ENCODE results near the gene RHOD.

The RHOD gene

GRCh38 chr11:67056267-67057204 lies at the start of gene RHOD:
TSS of gene RHOD (plus strand) at chr11:67056847. CDS start at chr11:67056903, 56 bp downstream.
- H3K27ac Mint-ChIP-seq (ENCODE audit: low read depth) = no peak within 1 kb of the TSS
- no peaks in the 10 kb centered on the region for H3K9me3 Mint-ChIP-seq
- peaks cover 8% of the 10 kb centered on the region for H3K4me1 Mint-ChIP-seq
- DNase-seq (ENCODE audit: low spot score in 2 of 2) (no peak), ATAC-seq (replicated peaks; ENCODE audit: extremely low read depth, poor library complexity, severe bottlenecking) (peak; percentile 52)
- no peaks in the 10 kb centered on the region for H3K27me3 Mint-ChIP-seq
- H3K4me3 Mint-ChIP-seq = peak within 1 kb of the TSS; percentile 25
- peaks cover 3% of the 10 kb centered on the region for H3K36me3 Mint-ChIP-seq (ENCODE audit: insufficient read depth)

GRCh38 chr11:67007126-67007525 lies 49.5 kb upstream of the RHOD start:
- H3K36me3 Mint-ChIP-seq (ENCODE audit: insufficient read depth) = no peaks in the 10 kb centered on the region
- H3K4me1 Mint-ChIP-seq = peaks cover 7% of the 10 kb centered on the region
- H3K9me3 Mint-ChIP-seq = no peaks in the 10 kb centered on the region
- H3K4me3 Mint-ChIP-seq = no peak overlapping the region
- DNase-seq (ENCODE audit: low spot score in 2 of 2) = no peak
- ATAC-seq (replicated peaks; ENCODE audit: extremely low read depth, poor library complexity, severe bottlenecking) = no peak
- no peak overlapping the region for H3K27ac Mint-ChIP-seq (ENCODE audit: low read depth)
- no peaks in the 10 kb centered on the region for H3K27me3 Mint-ChIP-seq

- no peaks in the 10 kb centered on the region for H3K36me3 Mint-ChIP-seq (ENCODE audit: insufficient read depth)
- H3K27ac Mint-ChIP-seq (ENCODE audit: low read depth) = no peak overlapping the region
- ATAC-seq (replicated peaks; ENCODE audit: extremely low read depth, poor library complexity, severe bottlenecking) = no peak
- no peak for DNase-seq (ENCODE audit: low spot score in 2 of 2)
- H3K27me3 Mint-ChIP-seq = peaks cover 14% of the 10 kb centered on the region
- H3K4me3 Mint-ChIP-seq = no peak overlapping the region
- H3K9me3 Mint-ChIP-seq = no peaks in the 10 kb centered on the region
- H3K4me1 Mint-ChIP-seq = peaks cover 7% of the 10 kb centered on the region
These were observed 46.2 kb upstream of the RHOD start for GRCh38 chr11:67010296-67010905.

GRCh38 chr11:67013511-67014045 lies 43.1 kb upstream of the RHOD start:
- Mint-ChIP-seq H3K9me3 (no peaks in the 10 kb centered on the region), H3K36me3 (ENCODE audit: insufficient read depth) (no peaks in the 10 kb centered on the region), H3K4me3 (no peak overlapping the region), H3K27ac (ENCODE audit: low read depth) (no peak overlapping the region), H3K4me1 (no peaks in the 10 kb centered on the region), H3K27me3 (peaks cover 14% of the 10 kb centered on the region)
- ATAC-seq (replicated peaks; ENCODE audit: extremely low read depth, poor library complexity, severe bottlenecking) = no peak
- no peak for DNase-seq (ENCODE audit: low spot score in 2 of 2)

GRCh38 chr11:67014343-67014742 lies 42.3 kb upstream of the RHOD start:
- ATAC-seq (replicated peaks; ENCODE audit: extremely low read depth, poor library complexity, severe bottlenecking) = no peak
- no peaks in the 10 kb centered on the region for H3K4me1 Mint-ChIP-seq
- no peak overlapping the region for H3K4me3 Mint-ChIP-seq
- no peaks in the 10 kb centered on the region for H3K9me3 Mint-ChIP-seq
- H3K27ac Mint-ChIP-seq (ENCODE audit: low read depth) = no peak overlapping the region
- no peak for DNase-seq (ENCODE audit: low spot score in 2 of 2)
- peaks cover 14% of the 10 kb centered on the region for H3K27me3 Mint-ChIP-seq
- H3K36me3 Mint-ChIP-seq (ENCODE audit: insufficient read depth) = no peaks in the 10 kb centered on the region

- Mint-ChIP-seq H3K27me3 (peaks cover 14% of the 10 kb centered on the region), H3K9me3 (no peaks in the 10 kb centered on the region), H3K36me3 (ENCODE audit: insufficient read depth) (no peaks in the 10 kb centered on the region), H3K27ac (ENCODE audit: low read depth) (no peak overlapping the region), H3K4me3 (no peak overlapping the region), H3K4me1 (no peaks in the 10 kb centered on the region)
- no peak for ATAC-seq (replicated peaks; ENCODE audit: extremely low read depth, poor library complexity, severe bottlenecking)
- DNase-seq (ENCODE audit: low spot score in 2 of 2) = no peak
These were observed 41.6 kb upstream of the RHOD start for GRCh38 chr11:67015048-67015447.

GRCh38 chr11:67016550-67016949 lies 40.1 kb upstream of the RHOD start:
- peaks cover 19% of the 10 kb centered on the region for H3K27me3 Mint-ChIP-seq
- H3K9me3 Mint-ChIP-seq = no peaks in the 10 kb centered on the region
- H3K4me3 Mint-ChIP-seq = no peak overlapping the region
- H3K27ac Mint-ChIP-seq (ENCODE audit: low read depth) = no peak overlapping the region
- ATAC-seq (replicated peaks; ENCODE audit: extremely low read depth, poor library complexity, severe bottlenecking) (no peak), DNase-seq (ENCODE audit: low spot score in 2 of 2) (no peak)
- H3K36me3 Mint-ChIP-seq (ENCODE audit: insufficient read depth) = no peaks in the 10 kb centered on the region
- H3K4me1 Mint-ChIP-seq = no peaks in the 10 kb centered on the region

- ATAC-seq (replicated peaks; ENCODE audit: extremely low read depth, poor library complexity, severe bottlenecking) = no peak
- H3K27me3 Mint-ChIP-seq = peaks cover 9% of the 10 kb centered on the region
- no peaks in the 10 kb centered on the region for H3K9me3 Mint-ChIP-seq
These were observed 35.7 kb upstream of the RHOD start for GRCh38 chr11:67020949-67021348.

GRCh38 chr11:67022341-67022933 lies 34.2 kb upstream of the RHOD start:
- DNase-seq (ENCODE audit: low spot score in 2 of 2) (no peak), ATAC-seq (replicated peaks; ENCODE audit: extremely low read depth, poor library complexity, severe bottlenecking) (no peak)
- H3K27ac Mint-ChIP-seq (ENCODE audit: low read depth) = no peak overlapping the region
- H3K4me3 Mint-ChIP-seq = peak overlapping the region; percentile 50
- H3K9me3 Mint-ChIP-seq = no peaks in the 10 kb centered on the region
- H3K36me3 Mint-ChIP-seq (ENCODE audit: insufficient read depth) = peaks cover 3% of the 10 kb centered on the region
- peaks cover 21% of the 10 kb centered on the region for H3K4me1 Mint-ChIP-seq
- H3K27me3 Mint-ChIP-seq = peaks cover 9% of the 10 kb centered on the region

More at GRCh38 chr11:67020949-67021348, 35.7 kb upstream of the RHOD start:
- no peak overlapping the region for H3K4me3 Mint-ChIP-seq
- H3K36me3 Mint-ChIP-seq (ENCODE audit: insufficient read depth) = peaks cover 3% of the 10 kb centered on the region
- no peak for DNase-seq (ENCODE audit: low spot score in 2 of 2)
- H3K27ac Mint-ChIP-seq (ENCODE audit: low read depth) = no peak overlapping the region
- peaks cover 21% of the 10 kb centered on the region for H3K4me1 Mint-ChIP-seq

GRCh38 chr11:67022961-67023956 lies 33.4 kb upstream of the RHOD start, which contains the start of gene SYT12:
TSS of gene SYT12 (plus strand) at chr11:67023134. CDS start at chr11:67030145, 7,011 bp downstream.
- Mint-ChIP-seq H3K4me3 (peak within 1 kb of the TSS; percentile 72), H3K4me1 (peaks cover 21% of the 10 kb centered on the region), H3K27ac (ENCODE audit: low read depth) (no peak within 1 kb of the TSS), H3K36me3 (ENCODE audit: insufficient read depth) (peaks cover 3% of the 10 kb centered on the region), H3K9me3 (no peaks in the 10 kb centered on the region), H3K27me3 (peaks cover 9% of the 10 kb centered on the region)
- ATAC-seq (replicated peaks; ENCODE audit: extremely low read depth, poor library complexity, severe bottlenecking) = no peak
- no peak for DNase-seq (ENCODE audit: low spot score in 2 of 2)

GRCh38 chr11:67023957-67024353 lies 32.7 kb upstream of the RHOD start:
- Mint-ChIP-seq H3K4me3 (peak overlapping the region; percentile 72), H3K27ac (ENCODE audit: low read depth) (no peak overlapping the region), H3K27me3 (peaks cover 9% of the 10 kb centered on the region), H3K9me3 (no peaks in the 10 kb centered on the region), H3K36me3 (ENCODE audit: insufficient read depth) (peaks cover 3% of the 10 kb centered on the region), H3K4me1 (peaks cover 21% of the 10 kb centered on the region)
- DNase-seq (ENCODE audit: low spot score in 2 of 2) (no peak), ATAC-seq (replicated peaks; ENCODE audit: extremely low read depth, poor library complexity, severe bottlenecking) (no peak)

Data from central memory CD8-positive, alpha-beta T cell (primary cell).